B cell (primary cell): ENCODE results near the gene PDE3A. TPM values are rescaled to one million over a fixed set of nuclear protein-coding genes. Genes with fewer than 3 reads are reported as not detected.

Source experiments
- ATAC-seq: fragments of 200-7000 bp; cut with Tn5 transposase; one replicate; pipeline ENCODE4 v1.10.0; 2021; ENCODE audit warnings: low read depth, mild to moderate bottlenecking, moderate number of reproducible peaks, moderate library complexity
- CTCF ChIA-PET: fragments of 350-600 bp; sonication (Branson Sonifier 250); formaldehyde crosslinking; loops from one replicate; lab custom pipeline; 2021; ENCODE audit warnings: antibody characterized with exemption, inconsistent platforms; lab: Charles Lee
- POLR2A ChIA-PET: fragments of 350-600 bp; sonication (Branson Sonifier 250); formaldehyde crosslinking; loops from one replicate; lab custom pipeline; 2021; ENCODE audit warnings: antibody characterized with exemption; lab: Charles Lee
- DNase-seq: peaks from one replicate; pipeline ENCODE4 v3.0.0; 2013
- H2AFZ ChIP-seq: 2 replicates; pipeline ENCODE4 v1.6.1; 2012; ENCODE audit warnings: mild to moderate bottlenecking, low read depth, low read length; ENCODE audit not compliant: insufficient read depth, poor library complexity, severe bottlenecking
- H3K27ac ChIP-seq, 2 donors: 1 replicate in 1 of 2; 2 replicates in 1 of 2; pipeline ENCODE4 v1.5.1; 2012 to 2013; ENCODE audit warnings: low read length in 2 of 2, mild to moderate bottlenecking in 2 of 2, moderate library complexity in 1 of 2
- H3K27me3 ChIP-seq, 4 experiments: fragments of 200-600 bp in 1 of 4; sonication (generic) in 1 of 4; replicated peaks in 1 of 4; 1 replicate in 2 of 4; 2 replicates in 2 of 4; pipeline versions ENCODE4 v1.6.1 to v1.7.0; 2013 to 2016; ENCODE audit warnings: low read length in 3 of 4, mild to moderate bottlenecking in 2 of 4, mixed read lengths in 1 of 4, moderate library complexity in 1 of 4; ENCODE audit not compliant: insufficient read depth in 4 of 4, control insufficient read depth in 3 of 4; ENCODE audit errors: control extremely low read depth in 1 of 4
- H3K36me3 ChIP-seq, 2 experiments: replicated peaks in 1 of 2; 1 replicate in 1 of 2; 2 replicates in 1 of 2; pipeline versions ENCODE4 v1.6.1 to v1.7.1; 2013; ENCODE audit warnings: low read length in 1 of 2; ENCODE audit not compliant: insufficient read depth in 2 of 2, control insufficient read depth in 1 of 2; ENCODE audit errors: control extremely low read depth in 1 of 2, extremely low read depth in 1 of 2
- H3K4me1 ChIP-seq, 2 donors: fragments of 200-600 bp in 1 of 2; sonication (generic) in 1 of 2; 1 replicate in 1 of 2; 2 replicates in 1 of 2; pipeline versions ENCODE4 v1.5.1 to v1.6.1; 2013 to 2017; ENCODE audit warnings: low read length in 2 of 2; ENCODE audit not compliant: control insufficient read depth in 2 of 2, insufficient read depth in 2 of 2
- H3K4me2 ChIP-seq: replicated peaks from 2 replicates; pipeline ENCODE3; 2012; ENCODE audit warnings: mild to moderate bottlenecking, low read depth, low read length; ENCODE audit not compliant: poor library complexity, severe bottlenecking
- H3K4me3 ChIP-seq, 5 experiments: fragments of 200-600 bp in 1 of 5; sonication (generic) in 1 of 5; 1 replicate in 3 of 5; 2 replicates in 2 of 5; pipeline versions ENCODE4 v1.5.1 to v1.7.0; 2011 to 2016; ENCODE audit warnings: low read length in 4 of 5, mild to moderate bottlenecking in 4 of 5, low read depth in 2 of 5, control low read depth in 1 of 5, moderate library complexity in 1 of 5; ENCODE audit not compliant: insufficient read depth in 1 of 5; ENCODE audit errors: control extremely low read depth in 1 of 5, extremely low read depth in 1 of 5
- H3K79me2 ChIP-seq: fragments of 200-600 bp; sonication (generic); one replicate; pipeline ENCODE4 v1.6.0; 2016; ENCODE audit warnings: low read length; ENCODE audit not compliant: control insufficient read depth, insufficient read depth
- H3K9ac ChIP-seq: fragments of 200-600 bp; sonication (generic); 2 replicates; pipeline ENCODE4 v1.6.1; 2017; ENCODE audit warnings: mild to moderate bottlenecking, low read length, moderate library complexity
- H3K9me3 ChIP-seq, 3 donors: one replicate each; pipeline versions ENCODE4 v1.6.1 to v1.7.1; 2013; ENCODE audit warnings: low read length in 2 of 3; ENCODE audit not compliant: control insufficient read depth in 2 of 3, insufficient read depth in 1 of 3; ENCODE audit errors: control extremely low read depth in 1 of 3
- H4K20me1 ChIP-seq: 2 replicates; pipeline ENCODE4 v1.6.0; 2012; ENCODE audit warnings: mild to moderate bottlenecking, low read length; ENCODE audit not compliant: insufficient read depth, control insufficient read depth, poor library complexity, severe bottlenecking
- H3K27ac Mint-ChIP-seq: one replicate; pipeline ENCODE4 v1.8.0; 2021; ENCODE audit warnings: mixed read lengths
- H3K27me3 Mint-ChIP-seq: one replicate; pipeline ENCODE4 v1.8.0; 2021; ENCODE audit warnings: mixed read lengths
- H3K4me1 Mint-ChIP-seq: one replicate; pipeline ENCODE4 v1.8.0; 2021; ENCODE audit warnings: mixed read lengths
- H3K4me3 Mint-ChIP-seq: one replicate; pipeline ENCODE4 v1.8.0; 2021; ENCODE audit warnings: mixed read lengths
- H3K9me3 Mint-ChIP-seq: one replicate; pipeline ENCODE4 v1.8.0; 2022; ENCODE audit warnings: mixed read lengths; ENCODE audit not compliant: insufficient read depth
- CTCF ChIP-seq: fragments of 200-600 bp; IDR thresholded peaks from one replicate; pipeline ENCODE4 v1.8.0; 2022; ENCODE audit warnings: antibody characterized with exemption, mild to moderate bottlenecking
- EZH2 ChIP-seq: IDR thresholded peaks from 2 replicates; pipeline ENCODE4 v1.6.1; 2012; ENCODE audit warnings: borderline replicate concordance, low read depth, mild to moderate bottlenecking, moderate library complexity, low read length; ENCODE audit not compliant: insufficient read depth, poor library complexity, severe bottlenecking
- intact Hi-C: fragments of 100-400 bp; cut with micrococcal nuclease; formaldehyde crosslinking; loops from one replicate; pipeline ENCODE4 v1.10.0; 2022
- polyA plus RNA-seq: library from polyadenylated mRNA; depleted of rRNA; stranded (reverse); fragments of >200 nt; gene quantifications from 2 replicates; pipeline ENCODE4 v1.2.3, GENCODE V29; 2012
- total RNA-seq, 2 donors: library from RNA; stranded (reverse); fragments of 120-200 nt in 1 of 2; gene quantifications; 1 replicate in 1 of 2; 2 replicates in 1 of 2; pipeline versions ENCODE4 v1.2.3 to v1.2.4, GENCODE V29; 2013 to 2022

Gene PDE3A
- total and polyA plus RNA-seq, 2 donors (not counting 1 experiment from before 2014, with no cell fraction given): not detected

- intact Hi-C loops: no loop called here
- ATAC-seq: no peak
These were observed 101.4 kb downstream of the PDE3A start for GRCh38 chr12:20469756-20470155.

More at GRCh38 chr12:20469756-20470155, 101.4 kb downstream of the PDE3A start:
- Mint-ChIP-seq H3K4me1 (no peaks in the 10 kb centered on the region), H3K4me3 (no peak overlapping the region), H3K27ac (no peak overlapping the region), H3K9me3 (no peaks in the 10 kb centered on the region), H3K27me3 (no peaks in the 10 kb centered on the region)
- no peak overlapping the region for H3K4me3 ChIP-seq
- no peaks in the 10 kb centered on the region for H3K36me3 ChIP-seq
- H3K9me3 ChIP-seq: no peaks in the 10 kb centered on the region
- DNase-seq: no peak
- TF ChIP-seq CTCF: no peak
- no peak for TF ChIP-seq EZH2
- no peak overlapping the region for H3K4me2 ChIP-seq
- no peaks in the 10 kb centered on the region for H4K20me1 ChIP-seq
- H3K9ac ChIP-seq: no peak overlapping the region
- no peak overlapping the region for H2AFZ ChIP-seq
- H3K27ac ChIP-seq: no peak overlapping the region
- no peaks in the 10 kb centered on the region for H3K4me1 ChIP-seq
- H3K79me2 ChIP-seq: no peaks in the 10 kb centered on the region
- H3K27me3 ChIP-seq: no peaks in the 10 kb centered on the region
- CTCF ChIA-PET: no interaction called here
- POLR2A ChIA-PET: no interaction called here
